ENCODE measurements around the gene PUS1. TPM values are rescaled to one million over a fixed set of nuclear protein-coding genes. Genes with fewer than 3 reads are reported as not detected.

PUS1 gene
- total RNA-seq, 1 experiment from 2014 or later: 117 TPM

- Histone ChIP-seq H3K23ac (ENCODE audit: insufficient read length, low read depth, low read length) (no peak overlapping the region), H3K79me2 (ENCODE audit: insufficient read depth, low read length) (no peaks in the 10 kb centered on the region; the same call in 1 of the 2 replicates), H3K4ac (ENCODE audit: low read depth, low read length) (no peak overlapping the region), H2BK120ac (ENCODE audit: low read depth, low read length, poor library complexity, severe bottlenecking) (no peak overlapping the region), H2BK12ac (ENCODE audit: insufficient read length, low read depth, low read length) (no peak overlapping the region), H3K4me2 (ENCODE audit: insufficient read depth, insufficient read length, low read length) (no peak overlapping the region), H4K91ac (ENCODE audit: insufficient read length, low read depth, low read length) (no peak overlapping the region), H4K5ac (ENCODE audit: insufficient read length, low read depth, low read length) (no peak overlapping the region), H3K9ac (ENCODE audit: extremely low read depth, insufficient read length, low read length) (no peak overlapping the region), H2BK5ac (ENCODE audit: insufficient read length, low read length) (no peak overlapping the region), H4K8ac (replicated peaks; ENCODE audit: insufficient read length, low read depth, low read length) (no peak overlapping the region), H3K18ac (ENCODE audit: insufficient read length, low read depth, low read length) (no peak overlapping the region), H3T11ph (ENCODE audit: low read length) (no peak overlapping the region), H3K27ac (ENCODE audit: insufficient read length, low read depth, low read length) (no peak overlapping the region), H2BK15ac (ENCODE audit: low read depth, low read length) (no peak overlapping the region), H3K23me2 (ENCODE audit: insufficient read length, low read depth, low read length, poor library complexity, severe bottlenecking) (no peaks in the 10 kb centered on the region), H2AK5ac (ENCODE audit: insufficient read length, low read length) (no peak overlapping the region), H2BK20ac (ENCODE audit: low read depth, low read length, poor library complexity, severe bottlenecking) (no peak overlapping the region), H4K20me1 (ENCODE audit: control insufficient read depth, insufficient read depth, insufficient read length) (no peaks in the 10 kb centered on the region), H3K4me1 (ENCODE audit: insufficient read depth, low read length) (no peaks in the 10 kb centered on the region), H3K9me3 (ENCODE audit: control insufficient read depth, low read depth, low read length) (no peaks in the 10 kb centered on the region), H3K56ac (ENCODE audit: insufficient read length, low read depth, low read length) (no peak overlapping the region), H3K79me1 (ENCODE audit: insufficient read depth, low read depth, low read length, poor library complexity, severe bottlenecking) (no peaks in the 10 kb centered on the region), H3K27me3 (ENCODE audit: insufficient read depth, low read length) (no peaks in the 10 kb centered on the region), H2AFZ (ENCODE audit: low read length) (no peak overlapping the region), H3K14ac (ENCODE audit: insufficient read depth, low read length) (no peak overlapping the region)
- Mint-ChIP-seq H3K27me3 (ENCODE audit: low read depth) (peaks cover 1% of the 10 kb centered on the region; the same call in 1 of the 2 replicates), H3K4me1 (no peaks in the 10 kb centered on the region), H3K4me3 (no peak overlapping the region), H3K27ac (no peak overlapping the region), H3K9me3 (no peaks in the 10 kb centered on the region), H3K36me3 (ENCODE audit: insufficient read depth in 1 of 3, low read depth in 3 of 3) (peaks cover 50 to 85% (median 66%) of the 10 kb centered on the region in 3 experiments; a peak in 6 of 7 replicates)
- TF ChIP-seq CTCF (conservative IDR thresholded peaks at IDR 0.05): no peak
- DNase-seq: no peak
- WGBS (ENCODE audit: extremely low coverage, insufficient read length, low lambda C conversion rate): no CpG with 5 or more reads among the region's 7 CpGs
Observed at GRCh38 chr12:131941987-131942341, 12.9 kb downstream of the PUS1 start.

Data from H9 (cell line).